ENCODE results near the gene OR2H1. TPM values are rescaled to one million over a fixed set of nuclear protein-coding genes. Genes with fewer than 3 reads are reported as not detected.

Gene OR2H1
- total RNA-seq, 1 donor from 2014 or later = not detected

Other genes with a start within 250 kb of the OR2H1 start
- gene OR14J1, start 155.5 kb upstream of the OR2H1 start, total RNA-seq = not detected in 2 replicates
- not detected in 2 replicates for gene OR5V1, start 88.3 kb upstream of the OR2H1 start, total RNA-seq
- gene OR12D3, start 81.9 kb upstream of the OR2H1 start, total RNA-seq = not detected in 2 replicates
- not detected in 2 replicates for gene OR12D2, start 61.5 kb upstream of the OR2H1 start, total RNA-seq
- gene OR12D1, start 42.2 kb upstream of the OR2H1 start, total RNA-seq = not detected in 2 replicates
- not detected in 2 replicates for gene OR10C1, start 17.8 kb upstream of the OR2H1 start, total RNA-seq
- not detected in 2 replicates for gene OR11A1, start 84 bp upstream of the OR2H1 start, total RNA-seq
- not detected in 2 replicates for gene MAS1L, start 30.8 kb downstream of the OR2H1 start, total RNA-seq
- 9.9 and 13.2 TPM in 2 replicates for gene UBD, start 102.6 kb downstream of the OR2H1 start, total RNA-seq
- gene OR2H2, start 128.0 kb downstream of the OR2H1 start, total RNA-seq = not detected in 2 replicates
- gene GABBR1, start 176.0 kb downstream of the OR2H1 start, total RNA-seq = 61.4 and 66.3 TPM in 2 replicates
- not detected in 2 replicates for gene MOG, start 199.9 kb downstream of the OR2H1 start, total RNA-seq
- gene ZFP57, start 224.0 kb downstream of the OR2H1 start, total RNA-seq = 0.36 and 0.50 TPM in 2 replicates

Measured in astrocyte (in vitro differentiated cells and primary cell).